H1 (cell line): Measurements from ENCODE around the gene EPB41L4A. TPM values are rescaled to one million over a fixed set of nuclear protein-coding genes. Genes with fewer than 3 reads are reported as not detected.

Source experiments
- CTCF ChIA-PET: fragments of 300-600 bp; sonication (Branson Sonifier 250); formaldehyde crosslinking; loops from one replicate; lab custom pipeline; 2021; ENCODE audit not compliant: partially characterized antibody; lab: Charles Lee
- POLR2A ChIA-PET: fragments of 300-600 bp; sonication (Branson Sonifier 250); formaldehyde crosslinking; loops from one replicate; lab custom pipeline; 2021; ENCODE audit warnings: inconsistent platforms; ENCODE audit not compliant: partially characterized antibody; lab: Charles Lee
- DNase-seq, 2 experiments: peaks; one replicate each; pipeline versions ENCODE4 v3.0.0 to v3.0.0-alpha.2; 2010 to 2022; ENCODE audit warnings: low spot score in 2 of 2, low read depth in 1 of 2, mixed read lengths in 1 of 2
- FAIRE-seq: peaks from 2 replicates; lab custom pipeline; 2011; peaks lifted over from hg19 to GRCh38; lab: Jason Lieb, UNC
- H2AFZ ChIP-seq: 2 replicates; pipeline ENCODE4 v1.8.1; 2012; ENCODE audit warnings: low read length, inconsistent platforms
- H2AK5ac ChIP-seq: 2 replicates; pipeline ENCODE4 v1.6.1; 2013; ENCODE audit warnings: low read depth, low read length
- H2BK120ac ChIP-seq: replicated peaks from 2 replicates; pipeline ENCODE3; 2013; ENCODE audit warnings: low read depth, low read length, inconsistent platforms
- H2BK12ac ChIP-seq: 2 replicates; pipeline ENCODE4 v1.6.1; 2013; ENCODE audit warnings: low read depth, low read length
- H2BK15ac ChIP-seq: 2 replicates; pipeline ENCODE4 v1.6.1; 2013; ENCODE audit warnings: low read length
- H2BK20ac ChIP-seq: 2 replicates; pipeline ENCODE4 v1.6.1; 2013; ENCODE audit warnings: low read length
- H2BK5ac ChIP-seq: 2 replicates; pipeline ENCODE4 v1.6.1; 2013; ENCODE audit warnings: low read depth, low read length
- H3K14ac ChIP-seq: 2 replicates; pipeline ENCODE4 v1.6.1; 2013; ENCODE audit warnings: inconsistent platforms; ENCODE audit not compliant: insufficient read length
- H3K18ac ChIP-seq: 2 replicates; pipeline ENCODE4 v1.6.1; 2013; ENCODE audit warnings: low read length; ENCODE audit errors: extremely low read depth
- H3K23ac ChIP-seq: 2 replicates; pipeline ENCODE4 v1.6.1; 2013; ENCODE audit warnings: inconsistent platforms; ENCODE audit not compliant: insufficient read length
- H3K23me2 ChIP-seq: 2 replicates; pipeline ENCODE4 v1.6.1; 2013; ENCODE audit warnings: low read depth, low read length
- H3K27ac ChIP-seq: 2 replicates; pipeline ENCODE4 v1.6.1; 2011; ENCODE audit warnings: low read depth, low read length, inconsistent platforms
- H3K27me3 ChIP-seq, 4 experiments: replicated peaks in 1 of 4; 1 replicate in 1 of 4; 2 replicates in 3 of 4; pipeline versions ENCODE4 v1.6.1 to v1.8.1; 2011 to 2013; ENCODE audit warnings: low read length in 3 of 4, mild to moderate bottlenecking in 3 of 4, inconsistent platforms in 2 of 4, mixed read lengths in 2 of 4, moderate library complexity in 1 of 4; ENCODE audit not compliant: control insufficient read depth in 3 of 4, insufficient read depth in 3 of 4; ENCODE audit errors: extremely low read depth in 1 of 4
- H3K36me3 ChIP-seq, 4 experiments: 2 replicates each; pipeline versions ENCODE4 v1.6.1 to v1.8.1; 2011 to 2013; ENCODE audit warnings: mild to moderate bottlenecking in 4 of 4, low read length in 3 of 4, moderate library complexity in 2 of 4, control low read depth in 1 of 4, inconsistent platforms in 1 of 4; ENCODE audit not compliant: insufficient read depth in 4 of 4, control insufficient read depth in 2 of 4
- H3K4ac ChIP-seq: replicated peaks from 2 replicates; pipeline ENCODE3; 2013; ENCODE audit warnings: low read length, low read depth, mixed read lengths, inconsistent platforms; ENCODE audit not compliant: insufficient read length
- H3K4me1 ChIP-seq, 4 experiments: replicated peaks in 1 of 4; 1 replicate in 1 of 4; 2 replicates in 3 of 4; pipeline versions ENCODE4 v1.6.1 to v1.8.1; 2011 to 2013; ENCODE audit warnings: low read length in 3 of 4, inconsistent platforms in 2 of 4, mixed read lengths in 1 of 4; ENCODE audit not compliant: insufficient read depth in 4 of 4, control insufficient read depth in 3 of 4
- H3K4me2 ChIP-seq, 2 experiments: 2 replicates each; pipeline versions ENCODE4 v1.6.1 to v1.8.1; 2011 to 2013; ENCODE audit warnings: low read depth in 2 of 2, low read length in 2 of 2, control low read depth in 1 of 2, inconsistent platforms in 1 of 2, mild to moderate bottlenecking in 1 of 2; ENCODE audit not compliant: insufficient read depth in 1 of 2
- H3K4me3 ChIP-seq, 4 experiments: fragments of 200-600, 300-600 bp in 1 of 4; sonication (generic), shearing (Covaris generic), sonication (Bioruptor Twin) in 1 of 4; 2 replicates each; pipeline versions ENCODE4 v1.5.1 to v1.8.1; 2011 to 2016; ENCODE audit warnings: low read length in 4 of 4, low read depth in 3 of 4, control low read depth in 2 of 4, inconsistent platforms in 2 of 4, mild to moderate bottlenecking in 2 of 4, mixed read lengths in 1 of 4, moderate library complexity in 1 of 4; ENCODE audit not compliant: insufficient read depth in 2 of 4; ENCODE audit errors: extremely low read depth in 1 of 4
- H3K56ac ChIP-seq: replicated peaks from 2 replicates; pipeline ENCODE3; 2013; ENCODE audit warnings: low read depth, mild to moderate bottlenecking, mixed read lengths, low read length, inconsistent platforms; ENCODE audit not compliant: insufficient read length
- H3K79me1 ChIP-seq: 2 replicates; pipeline ENCODE4 v1.6.1; 2013; ENCODE audit warnings: low read depth, low read length, control low read depth
- H3K79me2 ChIP-seq, 2 experiments: 2 replicates each; pipeline versions ENCODE4 v1.6.1 to v1.8.1; 2012 to 2013; ENCODE audit warnings: low read length in 2 of 2, mild to moderate bottlenecking in 2 of 2, inconsistent platforms in 1 of 2; ENCODE audit not compliant: insufficient read depth in 2 of 2, control insufficient read depth in 1 of 2
- H3K9ac ChIP-seq, 4 experiments: replicated peaks in 1 of 4; 1 replicate in 1 of 4; 2 replicates in 3 of 4; pipeline versions ENCODE4 v1.6.1 to v1.8.1; 2011 to 2013; ENCODE audit warnings: low read depth in 3 of 4, low read length in 3 of 4, control low read depth in 2 of 4, mild to moderate bottlenecking in 2 of 4, moderate library complexity in 2 of 4, inconsistent platforms in 1 of 4; ENCODE audit errors: extremely low read depth in 1 of 4
- H3K9me3 ChIP-seq, 2 experiments: 2 replicates each; pipeline versions ENCODE4 v1.6.1 to v1.8.1; 2012 to 2013; ENCODE audit warnings: mild to moderate bottlenecking in 2 of 2, moderate library complexity in 2 of 2, control low read depth in 1 of 2, inconsistent platforms in 1 of 2, low read depth in 1 of 2, low read length in 1 of 2, mixed read lengths in 1 of 2; ENCODE audit not compliant: insufficient read depth in 2 of 2
- H4K20me1 ChIP-seq, 2 experiments: replicated peaks in 1 of 2; 2 replicates each; pipeline versions ENCODE3 to v1.8.1; 2011 to 2013; ENCODE audit warnings: inconsistent platforms in 2 of 2, low read length in 2 of 2, mild to moderate bottlenecking in 1 of 2; ENCODE audit not compliant: insufficient read depth in 2 of 2, control insufficient read depth in 1 of 2
- H4K5ac ChIP-seq: 2 replicates; pipeline ENCODE4 v1.6.1; 2013; ENCODE audit warnings: low read length, low read depth, mixed read lengths, inconsistent platforms; ENCODE audit not compliant: insufficient read length
- H4K8ac ChIP-seq: 2 replicates; pipeline ENCODE4 v1.8.0; 2013; ENCODE audit warnings: mild to moderate bottlenecking, moderate library complexity, low read length, inconsistent platforms; ENCODE audit not compliant: insufficient read depth; ENCODE audit errors: extremely low read depth
- H4K91ac ChIP-seq: replicated peaks from 2 replicates; pipeline ENCODE3; 2013; ENCODE audit warnings: low read length, mixed read lengths, inconsistent platforms; ENCODE audit not compliant: insufficient read length
- EGR1 ChIP-seq: IDR thresholded peaks from 2 replicates; pipeline ENCODE4 v1.6.1; 2011; ENCODE audit warnings: low read depth, low read length, borderline replicate concordance
- JUND ChIP-seq: IDR thresholded peaks from 2 replicates; pipeline ENCODE4 v1.6.1; 2011; ENCODE audit warnings: mild to moderate bottlenecking, improper control_type of control experiment, low read length
- MAX ChIP-seq: IDR thresholded peaks from 2 replicates; pipeline ENCODE4 v1.6.1; 2012; ENCODE audit warnings: inconsistent platforms
- RFX5 ChIP-seq: IDR thresholded peaks from 2 replicates; pipeline ENCODE4 v1.6.1; 2011; ENCODE audit warnings: low read depth, low read length, improper control_type of control experiment, borderline replicate concordance
- SIRT6 ChIP-seq: IDR thresholded peaks from one replicate; pipeline ENCODE4 v1.7.1; 2012; ENCODE audit warnings: low read length, inconsistent platforms
- WGBS, 2 experiments: shearing (Covaris generic) in 1 of 2; methylation state at CpG; one replicate each; pipeline versions ENCODE4 v1.1.6 to v1.1.7; 2013 to 2015; ENCODE audit warnings: low lambda C conversion rate in 2 of 2, mixed read lengths in 2 of 2, inconsistent platforms in 1 of 2, low coverage in 1 of 2, missing lambda C conversion rate in 1 of 2; ENCODE audit not compliant: insufficient replicate concordance in 2 of 2, insufficient coverage in 1 of 2, insufficient read length in 1 of 2; ENCODE audit errors: extremely low coverage in 1 of 2, missing lambda C conversion rate in 1 of 2; 5-methylcytosine and 5-hydroxymethylcytosine counted together
- polyA plus RNA-seq, 7 experiments: library from polyadenylated mRNA; depleted of rRNA in 3 of 7; stranded (reverse) in 5 of 7; unstranded in 2 of 7; fragments of >200 nt in 5 of 7; fragments of 200-250 nt in 2 of 7; gene quantifications; 1 replicate in 5 of 7; 2 replicates in 1 of 7; 4 replicates in 1 of 7; pipeline versions ENCODE4 v1.2.1 to v1.2.3, GENCODE V29; 2011 to 2013; ENCODE audit warnings: missing spikeins in 2 of 7, mixed read lengths in 2 of 7
- total RNA-seq: library from RNA; stranded (reverse); fragmentation: NEBNext Ultra II Directional; extraction: Animal tissue kit (Norgen Biotek cat#: 25700); gene quantifications from 2 replicates; pipeline ENCODE4 v1.2.1, GENCODE V29; 2021

Gene EPB41L4A
- total and polyA plus RNA-seq, 2 of the 8 experiments (the other 6 are each of a cell fraction or from before 2014, with no cell fraction given), result 1.6 to 4.6 TPM

GRCh38 chr5:112189391-112189790 is 229.7 kb downstream of the EPB41L4A start:
- Histone ChIP-seq H3K4me1 (no peaks in the 10 kb centered on the region), H3K23me2 (no peaks in the 10 kb centered on the region; the same call in 1 of the 2 replicates), H2AFZ (no peak overlapping the region), H3K79me1 (no peaks in the 10 kb centered on the region), H3K4ac (no peak overlapping the region), H3K18ac (no peak overlapping the region), H4K91ac (no peak overlapping the region), H2BK20ac (no peak overlapping the region), H4K8ac (no peak overlapping the region), H3K9ac (no peak overlapping the region), H3K27ac (no peak overlapping the region), H3K14ac (no peak overlapping the region), H3K9me3 (no peaks in the 10 kb centered on the region), H3K79me2 (no peaks in the 10 kb centered on the region), H3K23ac (no peak overlapping the region), H3K4me2 (no peak overlapping the region), H3K36me3 (no peaks in the 10 kb centered on the region), H4K5ac (no peak overlapping the region), H3K4me3 (no peak overlapping the region), H2BK5ac (no peak overlapping the region), H4K20me1 (no peaks in the 10 kb centered on the region), H2BK120ac (no peak overlapping the region), H2AK5ac (no peak overlapping the region), H2BK12ac (no peak overlapping the region), H3K27me3 (no peaks in the 10 kb centered on the region), H3K56ac (no peak overlapping the region), H2BK15ac (no peak overlapping the region)
- 89% methylated on average over 4 of the region's 4 CpGs; no CpG with 5 or more reads in 1 of the 2 experiments for WGBS, 2 experiments
- ChIA-PET POLR2A (interaction anchor here (0.8 to 1.5 kb wide), 3 partner anchors 18 to 29 kb away, joined by 3 to 5 read pairs (median 3); no protein-coding TSS in a partner anchor), CTCF (interaction anchor here (0.9 to 2.6 kb wide), 5 partner anchors 13 to 340 kb away, joined by 3 to 22 read pairs (median 4); no protein-coding TSS in a partner anchor)
- FAIRE-seq, result no peak
- DNase-seq, result no peak
- TF ChIP-seq JUND (no peak), MAX (no peak), SIRT6 (no peak), EGR1 (no peak), RFX5 (no peak)
